A549 (cell line): ENCODE results near the gene GCLC. TPM values are rescaled to one million over a fixed set of nuclear protein-coding genes. Genes with fewer than 3 reads are reported as not detected.
A peak's percentile ranks its signal among the peaks of the same experiment; 100 is the strongest.

ENCODE experiments used
- ATAC-seq, 2 experiments: fragments of 200-7000 bp in 1 of 2; fragments of >200 bp in 1 of 2; cut with Nextera tagmentation in 1 of 2; cut with Tn5 transposase in 1 of 2; 3 replicates each; pipeline versions ENCODE4 v1.8.0 to v1.9.1; 2018 to 2020; ENCODE audit warnings: mild to moderate bottlenecking in 1 of 2, moderate library complexity in 1 of 2
- CTCF ChIA-PET: fragments of 300-600 bp; sonication (Branson Sonifier 250); formaldehyde crosslinking; extraction: SDS; loops from one replicate; lab custom pipeline; 2021; ENCODE audit warnings: antibody characterized with exemption, inconsistent platforms; lab: Yijun Ruan, JAX
- POLR2A ChIA-PET: fragments of 350-600 bp; formaldehyde crosslinking; extraction: SDS; loops from one replicate; lab custom pipeline; 2021; ENCODE audit warnings: antibody characterized with exemption, inconsistent platforms; lab: Yijun Ruan, JAX
- DNase-seq, 2 experiments: peaks; one replicate each; pipeline versions ENCODE4 v3.0.0 to v3.0.0-alpha.2; 2011 to 2016; ENCODE audit warnings: low read depth in 1 of 2, low spot score in 1 of 2
- FAIRE-seq: peaks from 2 replicates; lab custom pipeline; 2011; peaks lifted over from hg19 to GRCh38; lab: Jason Lieb, UNC
- H3K27ac ChIP-seq, 2 experiments: fragments of >200 bp; sonication (Bioruptor Twin); formaldehyde crosslinking; 3 replicates each; pipeline ENCODE4 v1.5.1; 2016 to 2017
- H3K4me1 ChIP-seq: fragments of >200 bp; sonication (Bioruptor Twin); formaldehyde crosslinking; 3 replicates; pipeline ENCODE4 v1.6.1; 2016
- H3K4me2 ChIP-seq: fragments of >200 bp; sonication (Bioruptor Twin); formaldehyde crosslinking; 3 replicates; pipeline ENCODE4 v1.6.1; 2016
- H3K4me3 ChIP-seq: fragments of >200 bp; sonication (Bioruptor Twin); formaldehyde crosslinking; 3 replicates; pipeline ENCODE4 v1.5.1; 2016
- H3K9me3 ChIP-seq: fragments of >200 bp; sonication (Bioruptor Twin); formaldehyde crosslinking; 3 replicates; pipeline ENCODE4 v1.6.1; 2016
- ATOH8 ChIP-seq: fragments of 250-450 bp; sonication (Bioruptor Pico); IDR thresholded peaks from 2 replicates; pipeline ENCODE4 v1.5.0; 2020; ENCODE audit warnings: low read depth, mild to moderate bottlenecking, moderate library complexity
- CHD2 ChIP-seq: fragments of 150-350 bp; IDR thresholded peaks from 2 replicates; pipeline ENCODE4 v1.6.1; 2014; ENCODE audit warnings: low read length; ENCODE audit not compliant: partially characterized antibody
- FOXS1 ChIP-seq: fragments of 250-450 bp; sonication (Bioruptor Pico); IDR thresholded peaks from 2 replicates; pipeline ENCODE4 v1.5.0; 2020; ENCODE audit warnings: mild to moderate bottlenecking, moderate library complexity
- GATA3 ChIP-seq: IDR thresholded peaks from 2 replicates; pipeline ENCODE4 v1.6.1; 2012; ENCODE audit warnings: borderline replicate concordance
- JUN ChIP-seq, 2 experiments: fragments of >200 bp; sonication (Bioruptor Twin); formaldehyde crosslinking; IDR thresholded peaks; 2 replicates in 1 of 2; 3 replicates in 1 of 2; pipeline ENCODE4 v1.6.1; 2016 to 2017
- MAX ChIP-seq: IDR thresholded peaks from 2 replicates; pipeline ENCODE4 v1.6.1; 2012
- MYC ChIP-seq: IDR thresholded peaks from 2 replicates; pipeline ENCODE4 v1.6.1; 2012; ENCODE audit warnings: mild to moderate bottlenecking, inconsistent platforms, low read length, improper control_type of control experiment, borderline replicate concordance
- NPAS2 ChIP-seq: fragments of 250-450 bp; sonication (Bioruptor Pico); IDR thresholded peaks from 2 replicates; pipeline ENCODE4 v1.8.0; 2022; ENCODE audit warnings: mild to moderate bottlenecking, moderate library complexity, borderline replicate concordance
- POLR2A ChIP-seq: IDR thresholded peaks from 2 replicates; pipeline ENCODE4 v1.6.1; 2012; ENCODE audit warnings: mild to moderate bottlenecking, low read length
- RAD21 ChIP-seq, 2 experiments: fragments of >200 bp in 1 of 2; sonication (Bioruptor Twin) in 1 of 2; formaldehyde crosslinking in 1 of 2; IDR thresholded peaks in 1 of 2; conservative IDR thresholded peaks in 1 of 2; 2 replicates in 1 of 2; 3 replicates in 1 of 2; pipeline ENCODE4 v1.6.1; 2012 to 2018; ENCODE audit warnings: inconsistent platforms in 1 of 2
- SMC3 ChIP-seq: fragments of >200 bp; sonication (Bioruptor Twin); formaldehyde crosslinking; IDR thresholded peaks from 3 replicates; pipeline ENCODE4 v1.6.1; 2018; ENCODE audit warnings: inconsistent platforms
- SREBF2 ChIP-seq: fragments of 450-650 bp; IDR thresholded peaks from 2 replicates; pipeline ENCODE4 v1.6.1; 2014; ENCODE audit warnings: mild to moderate bottlenecking, moderate library complexity
- ZC3H11A ChIP-seq: fragments of 450-650 bp; IDR thresholded peaks from 2 replicates; pipeline ENCODE4 v1.6.1; 2014; ENCODE audit warnings: antibody characterized with exemption, mild to moderate bottlenecking
- ZFP36 ChIP-seq: fragments of 450-650 bp; IDR thresholded peaks from 2 replicates; pipeline ENCODE4 v1.6.1; 2014; ENCODE audit warnings: borderline replicate concordance; ENCODE audit not compliant: partially characterized antibody
- ZNF302 ChIP-seq: fragments of 250-450 bp; sonication (Bioruptor Pico); IDR thresholded peaks from 2 replicates; pipeline ENCODE4 v1.9.0; 2021; ENCODE audit warnings: inconsistent platforms, mild to moderate bottlenecking, moderate library complexity
- WGBS: methylation state at CpG from one replicate; pipeline ENCODE4 v1.1.6; 2017; ENCODE audit errors: missing lambda C conversion rate; 5-methylcytosine and 5-hydroxymethylcytosine counted together
- polyA plus RNA-seq, 4 experiments: library from polyadenylated mRNA; depleted of rRNA in 3 of 4; stranded (reverse); fragments of >200 nt; fragmentation: RNase III in 1 of 4; extraction: RNeasy Plus Mini Kit Qiagen cat#74134 plus additional on column Dnase treatment in 1 of 4; gene quantifications; 2 replicates in 3 of 4; 3 replicates in 1 of 4; pipeline ENCODE4 v1.2.3, GENCODE V29; 2011 to 2017
- TF ChIP-seq, protein P1 (sequence below): fragments of 200-600 bp; sonication (generic); IDR thresholded peaks from 2 replicates; pipeline ENCODE4 v1.6.1; 2016; ENCODE audit warnings: antibody characterized with exemption, mild to moderate bottlenecking, moderate library complexity
- TF ChIP-seq, protein P2 (sequence below): fragments of >200 bp; sonication (Bioruptor Twin); formaldehyde crosslinking; IDR thresholded peaks from 3 replicates; pipeline ENCODE4 v1.6.1; 2016
- TF ChIP-seq, protein P3 (sequence below): fragments of 150-350 bp; IDR thresholded peaks from 2 replicates; pipeline ENCODE4 v1.6.1; 2014; ENCODE audit warnings: low read depth, mild to moderate bottlenecking, low read length
- TF ChIP-seq, protein P4 (sequence below): IDR thresholded peaks from 2 replicates; pipeline ENCODE4 v1.6.1; 2012; ENCODE audit warnings: low read depth, borderline replicate concordance
- TF ChIP-seq, protein P5 (sequence below): fragments of 250-450 bp; sonication (Bioruptor Pico); IDR thresholded peaks from 2 replicates; pipeline ENCODE4 v1.5.0; 2021; ENCODE audit warnings: mild to moderate bottlenecking, moderate library complexity, borderline replicate concordance

GCLC gene
- polyA plus RNA-seq, 2 of the 4 experiments (the other 2 are of a cell fraction), result 116 to 180 TPM

DNA sequence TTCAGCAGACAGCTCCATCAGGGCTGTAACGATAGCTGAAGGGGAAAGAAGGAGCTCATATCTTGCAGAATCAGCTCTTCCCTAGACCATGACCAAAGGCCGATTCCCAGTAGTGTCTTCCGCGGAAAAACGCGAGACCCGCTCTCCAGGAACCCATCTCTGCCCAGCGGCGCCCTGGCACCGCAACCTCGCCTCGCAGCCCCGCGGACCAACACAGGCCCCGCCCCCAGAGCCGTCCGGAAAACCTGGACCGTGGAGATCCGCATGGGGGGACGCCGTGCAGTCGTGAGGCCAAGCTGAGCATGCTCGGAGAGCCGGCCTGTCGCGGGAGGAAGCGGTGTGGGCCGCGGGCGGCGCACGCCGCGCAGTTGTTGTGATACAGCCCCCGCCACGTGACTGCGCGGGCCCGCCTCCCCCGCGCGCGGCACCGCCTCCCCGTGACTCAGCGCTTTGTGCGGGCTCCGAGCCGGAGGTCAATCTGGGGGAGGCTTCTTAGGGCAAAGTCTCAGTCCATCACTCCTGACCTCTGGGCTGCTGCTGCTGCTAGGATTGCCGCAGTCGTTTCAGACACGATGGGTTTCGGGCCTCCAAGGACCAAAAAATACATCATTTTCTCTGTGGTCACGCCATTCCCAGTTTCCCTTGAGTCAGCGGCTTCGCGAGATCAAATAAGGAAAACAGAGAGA lies 3.1 kb upstream of the GCLC start (continued):
- TF ChIP-seq, protein P1, sequence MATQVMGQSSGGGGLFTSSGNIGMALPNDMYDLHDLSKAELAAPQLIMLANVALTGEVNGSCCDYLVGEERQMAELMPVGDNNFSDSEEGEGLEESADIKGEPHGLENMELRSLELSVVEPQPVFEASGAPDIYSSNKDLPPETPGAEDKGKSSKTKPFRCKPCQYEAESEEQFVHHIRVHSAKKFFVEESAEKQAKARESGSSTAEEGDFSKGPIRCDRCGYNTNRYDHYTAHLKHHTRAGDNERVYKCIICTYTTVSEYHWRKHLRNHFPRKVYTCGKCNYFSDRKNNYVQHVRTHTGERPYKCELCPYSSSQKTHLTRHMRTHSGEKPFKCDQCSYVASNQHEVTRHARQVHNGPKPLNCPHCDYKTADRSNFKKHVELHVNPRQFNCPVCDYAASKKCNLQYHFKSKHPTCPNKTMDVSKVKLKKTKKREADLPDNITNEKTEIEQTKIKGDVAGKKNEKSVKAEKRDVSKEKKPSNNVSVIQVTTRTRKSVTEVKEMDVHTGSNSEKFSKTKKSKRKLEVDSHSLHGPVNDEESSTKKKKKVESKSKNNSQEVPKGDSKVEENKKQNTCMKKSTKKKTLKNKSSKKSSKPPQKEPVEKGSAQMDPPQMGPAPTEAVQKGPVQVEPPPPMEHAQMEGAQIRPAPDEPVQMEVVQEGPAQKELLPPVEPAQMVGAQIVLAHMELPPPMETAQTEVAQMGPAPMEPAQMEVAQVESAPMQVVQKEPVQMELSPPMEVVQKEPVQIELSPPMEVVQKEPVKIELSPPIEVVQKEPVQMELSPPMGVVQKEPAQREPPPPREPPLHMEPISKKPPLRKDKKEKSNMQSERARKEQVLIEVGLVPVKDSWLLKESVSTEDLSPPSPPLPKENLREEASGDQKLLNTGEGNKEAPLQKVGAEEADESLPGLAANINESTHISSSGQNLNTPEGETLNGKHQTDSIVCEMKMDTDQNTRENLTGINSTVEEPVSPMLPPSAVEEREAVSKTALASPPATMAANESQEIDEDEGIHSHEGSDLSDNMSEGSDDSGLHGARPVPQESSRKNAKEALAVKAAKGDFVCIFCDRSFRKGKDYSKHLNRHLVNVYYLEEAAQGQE, result peak; percentile 69
- TF ChIP-seq JUN (IDR thresholded peaks at IDR 0.05) (peak; percentile 48 to 76; a peak in 4 of 5 replicates), ZC3H11A (no peak), SMC3 (peak; percentile 32; the same call in 1 of the 3 replicates), RAD21 (conservative IDR thresholded peaks at IDR 0.05 in 1 of 2, IDR thresholded peaks at IDR 0.05 in 1 of 2) (peak in 1 of 2 experiments; percentile 51; a peak in 4 of 5 replicates), POLR2A (peak; percentile 47; the same call in 1 of the 2 replicates), GATA3 (peak; percentile 42; the same call in 1 of the 2 replicates), MAX (peak; percentile 96), NPAS2 (CRISPR knock-in tag) (peak; percentile 45; the same call in 1 of the 2 replicates), ZNF302 (CRISPR knock-in tag) (no peak), ATOH8 (CRISPR knock-in tag) (no peak), MYC (peak; percentile 76; the same call in 1 of the 2 replicates), FOXS1 (no peak)
- TF ChIP-seq, protein P2, sequence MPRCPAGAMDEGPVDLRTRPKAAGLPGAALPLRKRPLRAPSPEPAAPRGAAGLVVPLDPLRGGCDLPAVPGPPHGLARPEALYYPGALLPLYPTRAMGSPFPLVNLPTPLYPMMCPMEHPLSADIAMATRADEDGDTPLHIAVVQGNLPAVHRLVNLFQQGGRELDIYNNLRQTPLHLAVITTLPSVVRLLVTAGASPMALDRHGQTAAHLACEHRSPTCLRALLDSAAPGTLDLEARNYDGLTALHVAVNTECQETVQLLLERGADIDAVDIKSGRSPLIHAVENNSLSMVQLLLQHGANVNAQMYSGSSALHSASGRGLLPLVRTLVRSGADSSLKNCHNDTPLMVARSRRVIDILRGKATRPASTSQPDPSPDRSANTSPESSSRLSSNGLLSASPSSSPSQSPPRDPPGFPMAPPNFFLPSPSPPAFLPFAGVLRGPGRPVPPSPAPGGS, result 0 out of 3 replicates have a peak, but pooled peaks have one; percentile 17

- TF ChIP-seq FOXS1 (no peak), CHD2 (no peak), SREBF2 (no peak), ZFP36 (no peak), JUN (IDR thresholded peaks at IDR 0.05) (no peak), SMC3 (no peak)
- TF ChIP-seq, protein P3, sequence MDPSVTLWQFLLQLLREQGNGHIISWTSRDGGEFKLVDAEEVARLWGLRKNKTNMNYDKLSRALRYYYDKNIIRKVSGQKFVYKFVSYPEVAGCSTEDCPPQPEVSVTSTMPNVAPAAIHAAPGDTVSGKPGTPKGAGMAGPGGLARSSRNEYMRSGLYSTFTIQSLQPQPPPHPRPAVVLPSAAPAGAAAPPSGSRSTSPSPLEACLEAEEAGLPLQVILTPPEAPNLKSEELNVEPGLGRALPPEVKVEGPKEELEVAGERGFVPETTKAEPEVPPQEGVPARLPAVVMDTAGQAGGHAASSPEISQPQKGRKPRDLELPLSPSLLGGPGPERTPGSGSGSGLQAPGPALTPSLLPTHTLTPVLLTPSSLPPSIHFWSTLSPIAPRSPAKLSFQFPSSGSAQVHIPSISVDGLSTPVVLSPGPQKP, result no peak
- TF ChIP-seq, protein P4, sequence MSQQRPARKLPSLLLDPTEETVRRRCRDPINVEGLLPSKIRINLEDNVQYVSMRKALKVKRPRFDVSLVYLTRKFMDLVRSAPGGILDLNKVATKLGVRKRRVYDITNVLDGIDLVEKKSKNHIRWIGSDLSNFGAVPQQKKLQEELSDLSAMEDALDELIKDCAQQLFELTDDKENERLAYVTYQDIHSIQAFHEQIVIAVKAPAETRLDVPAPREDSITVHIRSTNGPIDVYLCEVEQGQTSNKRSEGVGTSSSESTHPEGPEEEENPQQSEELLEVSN, result no peak
- TF ChIP-seq, protein P5, sequence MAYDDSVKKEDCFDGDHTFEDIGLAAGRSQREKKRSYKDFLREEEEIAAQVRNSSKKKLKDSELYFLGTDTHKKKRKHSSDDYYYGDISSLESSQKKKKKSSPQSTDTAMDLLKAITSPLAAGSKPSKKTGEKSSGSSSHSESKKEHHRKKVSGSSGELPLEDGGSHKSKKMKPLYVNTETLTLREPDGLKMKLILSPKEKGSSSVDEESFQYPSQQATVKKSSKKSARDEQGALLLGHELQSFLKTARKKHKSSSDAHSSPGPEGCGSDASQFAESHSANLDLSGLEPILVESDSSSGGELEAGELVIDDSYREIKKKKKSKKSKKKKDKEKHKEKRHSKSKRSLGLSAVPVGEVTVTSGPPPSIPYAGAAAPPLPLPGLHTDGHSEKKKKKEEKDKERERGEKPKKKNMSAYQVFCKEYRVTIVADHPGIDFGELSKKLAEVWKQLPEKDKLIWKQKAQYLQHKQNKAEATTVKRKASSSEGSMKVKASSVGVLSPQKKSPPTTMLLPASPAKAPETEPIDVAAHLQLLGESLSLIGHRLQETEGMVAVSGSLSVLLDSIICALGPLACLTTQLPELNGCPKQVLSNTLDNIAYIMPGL (CRISPR knock-in tag), result no peak
- POLR2A ChIA-PET, result interaction anchor here (0.8 to 2.1 kb wide), 9 partner anchors 9 to 248 kb away, joined by 3 to 11 read pairs (median 4); partner anchors contain the start of gene LRRC1
- CTCF ChIA-PET, result interaction anchor here (0.9 to 3.2 kb wide), 9 partner anchors 10 to 181 kb away, joined by 3 to 25 read pairs (median 4); no protein-coding TSS in a partner anchor
- peak overlapping the region; percentile 78 for H3K4me3 ChIP-seq
- H3K9me3 ChIP-seq, result no peaks in the 10 kb centered on the region
- DNase-seq (no peak), FAIRE-seq (no peak), ATAC-seq (peak; percentile 36 to 44)
- H3K27ac ChIP-seq, result peak overlapping the region; percentile 87 to 93
- H3K4me2 ChIP-seq, result peak overlapping the region; percentile 82
- 2% methylated on average over 8 of the region's 12 CpGs for WGBS
- peaks cover 21% of the 10 kb centered on the region for H3K4me1 ChIP-seq
Measured at GRCh38 chr6:53547166-53547810, 2.4 kb upstream of the GCLC start.
